Testis (tissue), 2 donors: ENCODE measurements around the gene ZNF217.

Source experiments
- POLR2A ChIP-seq: fragments of 450-650 bp; IDR thresholded peaks from one replicate; pipeline ENCODE4 v1.6.1; 2017; ENCODE audit warnings: antibody characterized with exemption, mild to moderate bottlenecking, moderate library complexity
- TF ChIP-seq, protein P1 (sequence below), 3 experiments: fragments of 450-650 bp in 2 of 3; fragments of 200-600 bp in 1 of 3; sonication (generic) in 1 of 3; IDR thresholded peaks; one replicate each; pipeline ENCODE4 v1.5.1; 2016 to 2019; ENCODE audit warnings: antibody characterized with exemption in 3 of 3, mild to moderate bottlenecking in 2 of 3, moderate library complexity in 1 of 3

DNA sequence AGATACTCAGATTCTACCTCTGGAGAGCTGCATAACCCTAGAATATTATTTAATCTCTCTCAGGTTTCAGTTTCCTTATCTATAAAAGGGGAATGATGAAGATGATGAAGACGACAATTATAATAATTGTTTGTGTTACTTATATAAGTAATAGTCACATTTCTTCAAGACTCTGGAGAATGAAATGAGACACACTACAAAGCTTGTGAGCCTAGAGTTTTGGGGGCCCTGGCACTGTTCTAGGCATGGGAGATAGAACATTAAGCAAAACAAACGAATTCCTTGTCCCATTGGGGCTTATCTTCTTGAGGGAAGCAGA lies 5.4 kb upstream of the ZNF217 start:
- TF ChIP-seq, protein P1, sequence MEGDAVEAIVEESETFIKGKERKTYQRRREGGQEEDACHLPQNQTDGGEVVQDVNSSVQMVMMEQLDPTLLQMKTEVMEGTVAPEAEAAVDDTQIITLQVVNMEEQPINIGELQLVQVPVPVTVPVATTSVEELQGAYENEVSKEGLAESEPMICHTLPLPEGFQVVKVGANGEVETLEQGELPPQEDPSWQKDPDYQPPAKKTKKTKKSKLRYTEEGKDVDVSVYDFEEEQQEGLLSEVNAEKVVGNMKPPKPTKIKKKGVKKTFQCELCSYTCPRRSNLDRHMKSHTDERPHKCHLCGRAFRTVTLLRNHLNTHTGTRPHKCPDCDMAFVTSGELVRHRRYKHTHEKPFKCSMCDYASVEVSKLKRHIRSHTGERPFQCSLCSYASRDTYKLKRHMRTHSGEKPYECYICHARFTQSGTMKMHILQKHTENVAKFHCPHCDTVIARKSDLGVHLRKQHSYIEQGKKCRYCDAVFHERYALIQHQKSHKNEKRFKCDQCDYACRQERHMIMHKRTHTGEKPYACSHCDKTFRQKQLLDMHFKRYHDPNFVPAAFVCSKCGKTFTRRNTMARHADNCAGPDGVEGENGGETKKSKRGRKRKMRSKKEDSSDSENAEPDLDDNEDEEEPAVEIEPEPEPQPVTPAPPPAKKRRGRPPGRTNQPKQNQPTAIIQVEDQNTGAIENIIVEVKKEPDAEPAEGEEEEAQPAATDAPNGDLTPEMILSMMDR (IDR thresholded peaks at IDR 0.05), result no peak
- no peak for TF ChIP-seq POLR2A
